C1 segment of cervical spinal cord (tissue), 14 donors: Measurements from ENCODE around the gene SSH3.
"Not testable (repeated sequence)": the region's sequence is repeated elsewhere in the genome, so short reads cannot be mapped to it uniquely, and the experiment has no call there.

Source experiments
- DNase-seq, 14 donors: peaks; one replicate each; lab custom pipeline; 2025; lab: John Stamatoyannopoulos, UW

The SSH3 gene

DNA sequence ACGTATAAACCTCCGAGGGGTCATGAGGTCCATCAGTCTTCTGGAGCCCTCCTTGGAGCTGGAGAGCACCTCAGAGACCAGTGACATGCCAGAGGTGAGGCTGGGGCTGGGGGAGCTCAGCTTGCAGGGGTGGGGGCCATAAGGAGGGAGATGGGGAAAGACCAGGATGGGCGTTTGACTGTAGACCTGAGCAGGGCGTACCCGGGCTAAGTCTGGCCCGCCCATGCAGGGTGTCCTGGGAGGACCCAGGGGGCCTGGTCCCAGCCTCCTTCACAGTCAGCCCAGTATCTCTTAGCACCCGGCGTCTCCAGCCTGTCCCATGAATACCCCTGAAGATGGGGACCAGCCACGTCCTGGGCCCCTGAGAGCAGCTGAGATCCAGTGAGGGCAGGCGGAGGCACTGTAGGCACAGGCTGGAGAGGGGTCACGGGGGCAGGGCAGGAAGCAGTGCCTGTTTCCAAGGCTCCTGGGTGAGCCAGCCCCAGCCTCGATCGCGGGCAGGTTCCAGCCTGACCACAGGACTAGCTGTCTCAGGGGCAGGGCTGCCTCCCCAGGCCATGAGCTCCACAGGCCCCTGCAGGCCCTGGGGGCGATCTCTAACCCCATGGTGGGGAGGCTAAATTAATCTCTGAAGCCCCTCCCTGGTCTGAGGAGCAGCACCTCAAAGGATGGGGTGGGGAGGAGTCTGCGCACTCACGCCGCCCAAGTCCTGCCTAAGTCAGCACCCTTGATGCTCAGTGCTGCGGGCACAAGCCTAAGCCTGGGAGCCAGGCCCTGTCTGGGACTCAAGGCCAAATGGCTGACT, 7.1 kb downstream of the SSH3 start:
- DNase-seq, result no peak

DNA sequence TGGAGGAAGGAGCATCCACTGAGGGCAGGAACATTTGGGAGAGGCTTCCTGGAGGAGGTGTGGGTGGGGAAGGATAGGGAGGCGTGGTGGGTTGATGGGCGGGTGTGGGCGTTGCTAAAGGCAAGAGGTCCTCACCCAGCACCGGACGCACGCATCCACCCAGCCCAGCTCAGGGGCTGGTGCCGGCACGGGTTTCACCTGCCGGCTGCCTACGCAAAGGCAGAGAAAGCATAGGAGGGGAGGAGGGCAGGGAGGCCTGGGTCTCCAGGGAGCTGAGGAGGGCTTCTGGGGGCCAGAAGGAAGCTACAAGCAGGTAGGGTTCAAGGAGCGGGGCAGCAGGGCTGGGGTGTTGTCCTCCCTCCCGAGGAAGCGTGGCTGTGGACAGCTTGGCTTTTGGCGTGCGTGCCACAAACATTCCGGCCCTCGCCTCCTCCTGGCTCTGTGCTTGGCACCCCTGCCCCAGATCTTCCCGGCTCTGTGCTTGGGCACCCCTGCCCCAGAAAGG, 7.8 kb downstream of the SSH3 start:
- DNase-seq, result no peak

DNA sequence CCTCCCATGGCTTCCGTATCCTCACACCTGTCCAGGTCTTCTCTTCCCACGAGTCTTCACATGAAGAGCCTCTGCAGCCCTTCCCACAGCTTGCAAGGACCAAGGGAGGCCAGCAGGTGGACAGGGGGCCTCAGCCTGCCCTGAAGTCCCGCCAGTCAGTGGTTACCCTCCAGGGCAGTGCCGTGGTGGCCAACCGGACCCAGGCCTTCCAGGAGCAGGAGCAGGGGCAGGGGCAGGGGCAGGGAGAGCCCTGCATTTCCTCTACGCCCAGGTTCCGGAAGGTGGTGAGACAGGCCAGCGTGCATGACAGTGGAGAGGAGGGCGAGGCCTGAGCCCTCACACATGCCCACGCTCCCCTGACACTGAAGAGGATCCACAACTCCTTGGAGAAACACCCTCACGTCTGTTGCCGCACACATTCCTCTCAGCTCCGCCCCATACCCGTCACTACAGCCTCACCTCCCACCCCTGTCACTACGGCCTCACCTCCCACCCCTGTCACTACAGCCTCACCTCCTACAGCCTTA, 8.3 kb downstream of the SSH3 start:
- DNase-seq, result no peak

DNA sequence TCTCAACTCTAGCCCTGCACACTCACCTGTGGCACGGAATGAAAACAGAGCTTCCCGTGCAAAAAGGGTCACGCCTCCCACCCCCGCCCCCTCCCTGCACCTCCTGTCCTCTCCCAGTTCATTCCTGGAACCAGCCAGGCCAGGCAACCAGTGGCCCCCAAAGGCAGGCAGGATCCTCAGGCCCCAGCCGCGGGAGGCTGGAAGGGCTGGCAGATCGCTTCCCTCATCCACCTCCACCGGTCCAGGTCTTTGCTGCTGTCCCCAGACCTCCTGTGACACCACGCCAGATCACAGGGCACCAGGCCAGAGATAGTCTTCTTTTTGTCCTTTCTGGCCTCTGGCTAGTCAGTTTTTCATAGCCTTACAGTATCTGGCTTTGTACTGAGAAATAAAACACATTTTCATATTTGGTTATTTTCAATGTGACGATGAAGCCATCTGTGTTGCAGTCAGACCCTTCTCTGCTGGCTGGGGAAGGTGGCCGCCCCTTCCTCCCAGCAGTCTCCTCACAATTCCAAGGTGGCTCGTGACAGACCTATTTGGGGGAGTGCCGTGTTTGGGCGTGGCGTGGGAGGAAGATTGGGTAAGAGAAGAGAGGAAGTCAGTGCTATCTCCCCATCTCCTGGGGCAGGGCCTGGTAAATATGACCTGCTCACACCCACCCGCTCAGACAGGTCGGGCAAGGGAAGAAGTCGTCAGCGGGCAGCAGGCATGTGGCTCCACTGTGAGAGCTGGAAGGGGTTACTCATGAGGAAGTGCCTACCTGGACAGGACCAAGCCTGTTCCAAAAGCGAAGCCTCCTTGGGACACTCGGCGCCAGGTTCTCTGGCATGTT, 9.1 kb downstream of the SSH3 start:
- DNase-seq, result no peak

DNA sequence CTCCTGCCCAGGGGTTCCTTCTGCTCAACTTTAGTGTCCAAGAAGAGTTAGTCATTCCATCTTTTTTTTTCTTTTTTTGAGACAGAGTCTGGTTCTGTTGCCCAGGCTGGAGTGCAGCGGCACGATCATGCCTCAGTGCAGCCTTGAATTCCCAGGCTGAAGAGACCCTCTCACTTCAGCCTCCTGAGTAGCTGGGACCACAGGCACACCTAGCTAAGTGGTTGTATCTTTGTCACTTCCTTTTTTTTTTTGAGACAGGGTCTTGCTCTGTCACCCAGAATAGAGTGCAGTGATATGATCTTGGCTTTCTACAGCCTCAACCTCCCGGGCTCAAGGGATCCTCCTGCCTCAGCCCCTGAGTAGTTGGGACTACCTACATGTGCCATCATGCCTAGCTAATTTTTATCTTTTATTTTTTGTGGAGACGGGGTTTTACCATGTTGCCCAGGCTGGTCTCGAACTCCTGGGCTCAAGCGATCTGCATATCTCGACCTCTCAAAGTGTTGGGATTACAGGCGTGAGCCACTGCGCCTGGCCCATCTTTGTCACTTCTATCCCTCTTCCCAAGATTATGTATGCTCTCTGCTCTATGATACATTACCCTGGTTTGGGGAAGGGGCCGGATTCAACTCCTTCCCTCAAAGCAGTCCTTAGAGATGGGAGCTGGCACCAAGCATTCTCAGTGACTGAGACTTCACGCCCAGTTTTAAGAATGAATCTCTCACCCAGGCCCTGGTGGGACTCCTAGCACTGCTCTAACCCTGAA, 10.0 kb downstream of the SSH3 start:
- DNase-seq, result no peak

DNA sequence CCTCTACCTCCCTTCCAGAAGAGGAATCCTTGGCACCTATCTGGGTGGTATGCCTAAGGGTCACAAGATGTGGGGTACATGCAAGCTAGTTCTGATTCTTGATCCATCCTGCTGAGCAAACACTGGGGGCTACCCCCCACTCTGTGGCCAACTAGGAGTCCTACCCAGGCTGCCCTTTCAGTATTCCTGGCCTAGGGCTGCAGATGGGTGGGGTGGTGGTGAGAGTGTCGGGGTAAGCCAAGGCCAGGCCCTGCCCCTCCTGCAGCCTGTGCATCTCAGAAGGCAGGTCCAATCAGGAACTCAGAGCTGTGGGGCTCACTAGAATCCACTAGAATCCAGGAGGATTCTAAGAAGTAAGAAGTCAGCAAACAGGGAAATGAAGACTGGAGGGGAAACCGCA, 10.9 kb downstream of the SSH3 start:
- no peak for DNase-seq

DNA sequence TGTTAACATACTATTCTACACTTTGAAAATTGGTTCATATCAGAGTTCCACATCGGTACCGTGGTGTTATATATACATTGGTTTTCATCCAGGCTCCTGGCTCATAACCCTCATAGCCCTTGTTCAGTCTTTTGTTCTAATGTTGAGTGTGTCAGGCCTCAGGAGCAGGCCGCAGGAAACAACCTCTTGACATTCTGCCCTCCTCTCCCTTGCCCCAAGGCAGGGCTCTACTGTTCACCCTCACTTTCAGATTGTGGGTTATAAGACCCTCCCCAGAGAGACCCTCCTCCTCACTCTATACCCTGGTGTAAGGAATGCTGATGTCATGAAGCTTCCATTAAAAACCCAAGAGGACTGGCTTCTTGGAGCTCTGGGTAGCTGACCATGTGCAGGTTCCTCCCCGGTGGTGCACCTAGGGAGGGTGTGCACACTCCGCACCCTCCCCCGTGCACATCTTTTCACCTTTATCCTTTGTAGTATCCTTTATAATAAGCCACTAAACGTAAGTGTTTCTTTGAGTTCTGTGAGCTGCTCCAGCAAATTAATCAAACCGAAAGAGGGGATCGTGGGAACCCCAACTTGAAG, 12.1 kb downstream of the SSH3 start:
- no peak for DNase-seq

DNA sequence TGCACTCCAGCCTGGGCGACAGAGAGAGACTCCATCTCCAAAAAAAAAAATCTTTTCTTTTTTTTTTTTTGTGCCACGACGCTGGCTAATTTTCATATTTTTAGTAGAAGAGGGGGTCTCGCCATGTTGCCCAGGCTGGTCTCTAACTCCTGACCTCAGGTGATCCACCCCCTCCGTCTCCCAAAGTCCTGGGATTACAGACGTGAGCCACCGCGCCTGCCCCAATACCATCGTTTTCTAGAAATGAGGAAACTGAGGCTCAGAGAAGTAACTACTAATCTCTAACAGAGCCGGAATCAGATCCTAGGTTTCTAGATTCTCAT, 13.5 kb downstream of the SSH3 start:
- no peak for DNase-seq

DNA sequence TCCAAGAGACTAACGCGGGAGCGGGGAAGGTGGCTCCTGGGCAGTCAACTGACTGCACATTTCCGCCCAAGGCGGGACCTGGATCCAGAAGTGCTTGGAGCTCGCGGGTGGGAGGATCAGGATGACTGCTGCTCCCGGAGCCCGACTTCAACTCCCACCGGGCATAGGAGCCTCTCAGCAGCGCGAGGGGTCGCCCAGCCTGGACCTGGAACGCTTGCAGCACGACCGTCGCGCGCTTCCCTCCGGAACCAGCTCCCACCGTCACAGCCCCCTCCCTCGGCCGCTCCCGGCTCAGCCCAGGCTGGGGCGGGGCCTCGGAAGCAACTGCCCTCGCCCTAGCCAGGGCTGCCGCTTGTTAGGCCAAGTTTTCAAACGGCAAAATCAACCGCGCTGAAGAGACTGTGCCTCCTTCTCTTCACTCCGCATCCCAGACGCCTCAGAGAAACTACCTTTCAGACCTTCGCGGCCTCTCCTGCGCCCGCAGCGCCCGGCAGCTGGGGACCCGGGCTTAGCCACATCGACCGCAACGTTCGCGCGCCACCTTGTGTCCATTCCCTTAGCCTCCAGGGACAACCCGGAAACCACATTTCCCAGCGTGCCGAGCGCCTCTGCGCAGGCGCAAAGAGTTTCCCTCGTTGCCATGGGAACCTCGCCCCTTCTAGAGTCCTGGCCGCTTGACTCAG, 14.0 kb downstream of the SSH3 start:
- peak; percentile 91 to 99 (median 96) for DNase-seq

DNA sequence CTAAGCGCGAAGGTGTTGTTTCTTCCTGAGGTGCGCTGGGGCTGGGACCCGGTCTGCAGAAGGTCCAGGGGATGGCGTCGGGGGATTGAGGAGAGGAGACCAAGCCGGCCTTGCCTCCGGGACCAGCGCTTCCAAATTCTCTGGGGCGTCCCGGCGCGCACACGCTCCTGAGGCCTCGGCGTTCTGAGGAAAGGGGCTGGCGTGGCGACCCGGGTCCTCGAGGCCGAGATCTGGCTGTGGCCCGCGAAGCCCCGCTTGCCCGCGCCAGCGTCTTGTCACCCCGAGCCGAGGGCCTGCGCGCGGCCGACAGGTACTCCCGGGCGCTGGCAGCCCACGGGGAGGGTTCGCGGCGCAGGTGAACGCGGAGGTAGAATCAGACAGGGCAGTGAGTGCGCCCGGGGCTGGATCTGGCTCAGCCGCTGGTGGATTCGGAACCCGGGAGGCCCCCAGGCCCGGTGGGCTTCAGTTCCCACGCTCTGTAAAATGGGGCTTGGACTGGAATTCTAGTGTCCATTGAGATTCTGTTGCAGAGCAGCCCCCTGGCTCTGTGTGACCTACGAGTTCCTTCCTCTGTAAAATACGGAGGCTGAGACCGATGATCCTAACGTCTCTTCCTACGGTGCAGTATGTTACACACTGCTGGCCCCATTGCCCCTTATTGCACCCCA, 14.7 kb downstream of the SSH3 start:
- no peak for DNase-seq

DNA sequence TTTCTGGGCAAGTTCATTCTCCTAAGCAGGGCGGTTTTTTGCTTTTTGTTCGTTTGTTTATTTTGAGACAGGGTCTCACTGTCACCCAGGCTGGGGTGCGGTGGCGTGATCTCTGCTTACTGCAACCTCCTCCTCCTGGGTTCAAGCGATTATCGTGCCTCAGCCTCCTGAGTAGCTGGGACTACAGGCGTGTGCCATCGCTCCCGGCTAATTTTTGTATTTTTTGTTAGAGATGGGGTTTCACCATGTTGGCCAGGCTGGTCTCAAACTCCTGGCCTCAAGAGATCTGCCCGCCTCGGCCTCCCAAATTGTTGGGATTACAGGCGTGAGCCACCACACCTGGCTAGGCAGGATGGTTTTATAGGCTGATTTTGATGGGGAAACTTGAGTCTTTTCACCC, 15.5 kb downstream of the SSH3 start:
- not testable (repeated sequence) for DNase-seq

DNA sequence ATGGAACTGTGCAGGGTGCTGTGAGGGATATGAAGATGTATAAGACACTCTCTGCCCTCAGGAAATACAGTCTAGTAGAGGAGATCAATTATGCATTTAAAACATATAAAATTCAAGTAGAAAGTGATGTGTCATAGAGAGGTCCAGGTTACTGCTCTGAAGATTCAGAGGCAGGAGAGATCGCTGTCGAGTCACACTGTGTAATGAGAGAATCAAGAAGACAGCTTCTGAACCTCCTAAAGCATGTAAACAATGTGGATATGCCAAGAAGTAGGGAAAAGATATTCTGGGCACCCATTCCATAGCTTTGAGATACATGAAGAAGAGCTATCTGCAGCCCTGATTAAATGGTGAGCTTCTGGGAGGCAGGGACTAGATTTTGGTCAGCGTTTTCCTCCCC, 16.7 kb downstream of the SSH3 start:
- no peak for DNase-seq

DNA sequence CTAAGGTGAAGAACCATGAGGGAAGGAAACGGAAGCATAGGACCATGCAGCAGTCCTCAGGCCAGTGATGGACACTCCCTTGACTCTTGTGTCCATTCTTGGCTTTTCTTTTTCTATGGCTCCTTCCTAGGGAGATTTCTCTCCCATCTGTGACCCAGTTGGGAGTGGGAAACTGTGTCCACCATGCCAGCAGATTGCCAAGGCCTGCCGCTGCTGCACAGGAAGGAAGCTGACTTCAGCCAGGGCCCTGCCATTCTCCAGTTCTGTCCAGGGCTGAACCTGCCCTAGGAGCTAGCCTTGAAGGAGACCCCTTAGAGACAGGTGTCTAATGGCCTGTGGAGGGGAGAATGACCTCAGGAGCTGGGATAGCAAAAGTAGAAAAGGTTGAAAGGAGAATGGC, 17.4 kb downstream of the SSH3 start:
- no peak for DNase-seq

DNA sequence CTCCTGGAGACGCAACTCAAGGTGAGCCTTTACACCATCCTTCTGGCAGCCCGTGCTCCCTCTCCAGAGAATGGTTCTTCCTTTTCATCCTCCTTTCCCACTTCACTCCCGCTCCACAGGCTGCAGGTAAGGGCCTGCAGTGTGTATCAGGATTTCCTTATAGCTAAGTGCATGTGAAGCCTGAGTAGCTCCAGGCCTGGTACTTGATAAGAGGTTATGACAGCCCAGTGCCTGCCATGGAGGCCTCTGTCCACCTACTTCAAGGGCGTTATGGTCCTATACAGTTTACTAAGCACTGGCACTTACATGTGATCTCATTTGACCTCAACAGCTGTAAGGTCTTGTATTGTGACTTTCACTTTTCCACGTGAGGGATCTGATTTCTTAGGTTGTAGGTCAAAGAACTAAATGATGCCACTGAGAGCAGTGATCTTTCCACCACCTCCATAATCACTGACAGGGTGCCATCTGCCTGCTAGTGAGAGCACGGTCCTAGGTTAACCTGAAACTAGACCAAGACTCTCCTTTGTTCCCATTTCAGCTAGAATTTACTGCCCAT, 18.1 kb downstream of the SSH3 start:
- DNase-seq, result no peak

DNA sequence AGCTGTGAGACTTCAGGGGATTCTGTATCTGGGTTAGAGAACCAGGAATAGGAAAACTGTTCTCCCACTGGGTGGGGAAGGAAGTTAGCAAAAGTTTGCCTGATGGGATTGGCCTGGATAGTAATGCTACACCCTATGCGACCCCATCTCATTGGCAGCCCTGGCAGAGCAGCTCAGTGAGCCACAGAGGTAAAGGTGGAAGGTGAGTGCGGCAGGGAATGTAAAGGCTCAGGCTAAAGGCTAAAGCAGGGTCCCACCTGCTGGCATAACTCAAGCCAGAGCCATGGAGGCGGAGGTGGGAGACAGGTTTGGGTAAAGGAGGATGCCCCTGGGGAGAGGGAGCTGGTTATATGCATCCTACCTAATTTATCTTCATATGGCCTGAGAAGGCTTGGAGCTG, 18.7 kb downstream of the SSH3 start:
- DNase-seq, result no peak

DNA sequence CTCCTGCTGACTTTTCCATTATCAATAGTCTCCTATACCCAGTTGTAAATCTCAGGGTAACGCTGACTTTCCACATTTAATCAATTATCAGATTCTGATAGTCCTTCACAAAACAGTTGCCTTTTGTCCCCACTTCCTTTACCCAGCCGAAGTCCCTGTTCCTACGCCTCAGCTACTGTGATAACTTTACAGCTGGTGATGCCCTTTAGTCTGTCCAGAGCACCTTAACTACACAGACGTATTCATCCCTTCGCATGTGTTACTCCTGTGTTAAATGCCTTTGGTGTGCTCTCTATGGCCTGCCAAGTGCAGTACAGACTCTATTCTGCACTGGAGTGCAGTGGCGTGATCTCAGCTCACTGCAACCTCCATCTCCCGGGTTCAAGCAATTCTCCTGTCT, 20.2 kb downstream of the SSH3 start:
- DNase-seq, result no peak

DNA sequence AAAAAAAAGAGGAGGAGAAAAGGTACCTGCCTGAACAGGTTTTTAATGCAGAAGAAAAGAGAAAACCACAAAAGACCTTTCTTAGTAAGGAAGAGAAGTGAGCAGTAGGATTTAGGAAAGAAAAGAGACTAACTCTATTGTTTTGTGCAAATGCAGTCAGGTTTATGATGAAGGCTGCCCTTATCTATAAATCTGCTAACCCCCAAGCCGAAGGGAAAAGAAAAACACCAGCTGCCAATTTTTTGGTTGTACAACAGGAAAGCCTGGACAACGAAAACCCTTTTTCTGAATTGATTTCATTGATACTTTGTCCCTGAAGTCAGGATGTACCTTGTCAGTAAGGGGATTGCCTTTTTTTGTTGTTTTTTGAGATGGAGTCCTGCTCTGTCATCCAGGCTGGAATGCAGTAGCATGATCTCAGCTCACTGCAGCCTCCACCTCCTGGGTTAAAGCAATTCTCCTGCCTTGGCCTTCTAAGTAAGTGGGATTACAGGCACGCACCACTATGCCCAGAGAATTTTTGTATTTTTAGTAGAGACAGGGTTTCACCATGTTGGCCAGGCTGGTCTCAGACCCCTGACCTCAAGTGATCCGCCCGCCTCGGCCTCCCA, 28.9 kb downstream of the SSH3 start:
- DNase-seq, result no peak

DNA sequence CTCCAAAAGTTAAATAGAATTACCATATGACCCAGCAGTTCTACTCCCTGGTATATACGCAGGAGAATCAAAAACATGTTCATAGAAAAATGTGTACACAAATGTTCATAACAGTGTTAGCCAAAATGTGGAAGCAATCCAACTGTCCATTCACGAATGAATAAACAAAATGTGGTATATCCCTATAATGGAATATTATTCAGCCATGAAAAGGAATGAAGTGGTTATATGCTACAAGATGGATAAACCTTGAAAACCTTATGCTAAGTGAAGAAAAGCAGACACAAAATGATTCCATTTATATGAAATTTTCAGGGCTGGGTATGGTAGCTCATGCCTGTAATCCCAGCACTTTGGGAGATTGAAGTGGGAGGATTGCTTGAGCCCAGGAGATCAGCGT, 33.9 kb downstream of the SSH3 start:
- no peak for DNase-seq

DNA sequence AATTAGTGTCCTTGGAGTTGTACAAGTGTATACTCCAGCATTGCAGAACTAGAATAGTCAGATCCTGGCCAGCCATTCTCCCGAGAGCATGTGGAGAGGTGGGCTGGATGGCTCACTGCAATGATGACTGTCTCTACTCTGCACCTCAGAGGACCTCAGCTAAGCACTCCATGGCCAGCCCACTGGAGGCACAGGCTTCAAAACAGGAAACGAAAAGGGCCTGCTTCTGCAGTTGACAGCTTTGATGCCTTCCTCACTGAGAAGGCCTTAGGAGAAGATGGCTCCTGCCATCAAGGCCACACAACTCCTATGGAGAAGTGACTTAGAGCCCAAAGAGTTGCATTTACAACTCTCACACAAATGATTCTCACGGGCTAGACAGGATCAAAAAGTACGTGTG, 40.9 kb downstream of the SSH3 start:
- no peak for DNase-seq
